K562 (cell line): ENCODE results near the gene AHCYL2. TPM values are rescaled to one million over a fixed set of nuclear protein-coding genes. Genes with fewer than 3 reads are reported as not detected.

Experiments used
- BDP1 ChIP-seq: IDR thresholded peaks from 3 replicates; pipeline ENCODE4 v1.6.1; 2011; ENCODE audit not compliant: insufficient read length, insufficient read depth
- CBFB ChIP-seq: sonication (generic); formaldehyde crosslinking; IDR thresholded peaks from 2 replicates; pipeline ENCODE4 v1.4.0; 2020; ENCODE audit warnings: mild to moderate bottlenecking, missing genetic modification reagents
- CEBPG ChIP-seq, 3 experiments: fragments of 200-800 bp in 1 of 3; sonication (Bioruptor generic) in 1 of 3; sonication (generic) in 1 of 3; formaldehyde crosslinking in 1 of 3; IDR thresholded peaks in 2 of 3; conservative IDR thresholded peaks in 1 of 3; 2 replicates each; pipeline versions ENCODE4 v1.6.1 to v1.8.0; 2016 to 2022; ENCODE audit warnings: missing compliant biosample characterization in 2 of 3, missing genetic modification characterization in 2 of 3, mild to moderate bottlenecking in 1 of 3, missing genetic modification reagents in 1 of 3
- CHD4 ChIP-seq: fragments of 200-600 bp; sonication (generic); IDR thresholded peaks from 3 replicates; pipeline ENCODE4 v1.6.1; 2012; ENCODE audit warnings: low read depth, mild to moderate bottlenecking, mixed read lengths, low read length, inconsistent platforms; ENCODE audit not compliant: insufficient read depth, insufficient replicate concordance, poor library complexity, severe bottlenecking
- DNMT1 ChIP-seq: fragments of 450-650 bp; IDR thresholded peaks from 2 replicates; pipeline ENCODE4 v1.6.1; 2016; ENCODE audit warnings: antibody characterized with exemption, mild to moderate bottlenecking
- FOXA1 ChIP-seq: fragments of 450-650 bp; IDR thresholded peaks from 2 replicates; pipeline ENCODE4 v1.6.1; 2016; ENCODE audit warnings: mild to moderate bottlenecking, borderline replicate concordance
- HDAC2 ChIP-seq: fragments of 450-650 bp; IDR thresholded peaks from 2 replicates; pipeline ENCODE4 v1.6.1; 2016; ENCODE audit warnings: mild to moderate bottlenecking
- HIVEP1 ChIP-seq: fragments of 250-450 bp; sonication (Bioruptor Pico); IDR thresholded peaks from 2 replicates; pipeline ENCODE4 v1.4.0; 2020; ENCODE audit warnings: mild to moderate bottlenecking
- KAT7 ChIP-seq: sonication (generic); formaldehyde crosslinking; IDR thresholded peaks from 2 replicates; pipeline ENCODE4 v1.8.0; 2022; ENCODE audit warnings: missing genetic modification reagents, mild to moderate bottlenecking, borderline replicate concordance
- KDM1A ChIP-seq, 2 experiments: fragments of 450-650 bp; IDR thresholded peaks; 2 replicates each; pipeline ENCODE4 v1.6.1; 2016; ENCODE audit warnings: mild to moderate bottlenecking in 2 of 2
- LEF1 ChIP-seq: fragments of 450-650 bp; IDR thresholded peaks from 2 replicates; pipeline ENCODE4 v1.6.1; 2016; ENCODE audit warnings: mild to moderate bottlenecking
- MEIS2 ChIP-seq: fragments of 450-650 bp; IDR thresholded peaks from 2 replicates; pipeline ENCODE4 v1.6.1; 2014; ENCODE audit warnings: mild to moderate bottlenecking; ENCODE audit not compliant: partially characterized antibody
- NCOA4 ChIP-seq: fragments of 450-650 bp; IDR thresholded peaks from 2 replicates; pipeline ENCODE4 v1.6.1; 2018; ENCODE audit warnings: mild to moderate bottlenecking; ENCODE audit not compliant: partially characterized antibody
- PRMT5 ChIP-seq: sonication (generic); formaldehyde crosslinking; IDR thresholded peaks from 2 replicates; pipeline ENCODE4 v1.5.0; 2020; ENCODE audit warnings: missing genetic modification reagents
- PTBP1 ChIP-seq: fragments of 200-400 bp; formaldehyde crosslinking; IDR thresholded peaks from 2 replicates; pipeline ENCODE4 v1.6.1; 2017; ENCODE audit warnings: low read depth, low read length
- SNRNP70 ChIP-seq: fragments of 200-400 bp; formaldehyde crosslinking; optimal IDR thresholded peaks from 2 replicates; pipeline ENCODE3; 2017; ENCODE audit warnings: low read depth, low read length
- TGIF2 ChIP-seq: sonication (generic); formaldehyde crosslinking; IDR thresholded peaks from 2 replicates; pipeline ENCODE4 v1.8.1; 2022; ENCODE audit warnings: mild to moderate bottlenecking, missing genetic modification reagents, moderate library complexity
- VEZF1 ChIP-seq: fragments of 200-800 bp; sonication (Bioruptor generic); IDR thresholded peaks from 2 replicates; pipeline ENCODE4 v1.6.1; 2017; ENCODE audit warnings: missing genetic modification characterization, missing compliant biosample characterization
- ZKSCAN1 ChIP-seq: fragments of 150-350 bp; IDR thresholded peaks from 2 replicates; pipeline ENCODE4 v1.6.1; 2016; ENCODE audit warnings: low read depth, low read length
- ZNF253 ChIP-seq: fragments of 250-450 bp; sonication (Bioruptor Pico); conservative IDR thresholded peaks from 2 replicates; pipeline ENCODE4 v1.6.1; 2021; ENCODE audit warnings: mild to moderate bottlenecking
- ZNF57 ChIP-seq: fragments of 450-650 bp; formaldehyde crosslinking; IDR thresholded peaks from 2 replicates; pipeline ENCODE4 v1.4.0; 2020; ENCODE audit warnings: mild to moderate bottlenecking, moderate library complexity
- polyA plus RNA-seq, 8 experiments: library from polyadenylated mRNA; depleted of rRNA in 4 of 8; stranded (reverse) in 5 of 8; unstranded in 3 of 8; fragments of >200 nt; fragmentation: Nextera tagmentation in 2 of 8; fragmentation: Illumina TruSeq in 1 of 8; extraction: Ambion mirVana in 2 of 8; extraction: Trizol in 1 of 8; gene quantifications; 2 replicates each; pipeline versions ENCODE4 v1.2.1 to v1.2.3, GENCODE V29; 2011 to 2014; ENCODE audit warnings: inconsistent platforms in 1 of 8, missing spikeins in 1 of 8
- total RNA-seq, 7 experiments: library from RNA; depleted of rRNA in 6 of 7; stranded (reverse); fragments of >200 nt in 6 of 7; fragmentation: Illumina TruSeq in 2 of 7; extraction: Trizol in 2 of 7; gene quantifications; 2 replicates each; pipeline versions ENCODE4 v1.2.1 to v1.2.3, GENCODE V29; 2011 to 2021; ENCODE audit warnings: low replicate concordance in 1 of 7
- TF ChIP-seq, protein P1 (sequence below): fragments of 450-650 bp; formaldehyde crosslinking; IDR thresholded peaks from 2 replicates; pipeline ENCODE4 v1.4.0; 2020; ENCODE audit warnings: mild to moderate bottlenecking
- TF ChIP-seq, protein P2 (sequence below): sonication (generic); formaldehyde crosslinking; IDR thresholded peaks from 2 replicates; pipeline ENCODE4 v1.8.1; 2023; ENCODE audit warnings: mild to moderate bottlenecking, missing genetic modification reagents, moderate library complexity
- TF ChIP-seq, protein P3 (sequence below): fragments of 450-650 bp; formaldehyde crosslinking; IDR thresholded peaks from 2 replicates; pipeline ENCODE4 v1.4.0; 2020; ENCODE audit warnings: mild to moderate bottlenecking, moderate library complexity

The AHCYL2 gene
- total and polyA plus RNA-seq, 9 of the 15 experiments (the other 6 are each of a cell fraction or from before 2014, with no cell fraction given): 0.93 to 10.5 (median 5.2) TPM

GRCh38 chr7:129438839-129439651 is 214.2 kb downstream of the AHCYL2 start (continued):
- TF ChIP-seq TGIF2 (CRISPR knock-in tag) (no peak), HIVEP1 (CRISPR knock-in tag) (0 out of 2 replicates have a peak, but pooled peaks have one; percentile 56), CBFB (CRISPR knock-in tag) (no peak), SNRNP70 (no peak), ZKSCAN1 (no peak), MEIS2 (peak; percentile 100), ZNF253 (no peak), BDP1 (no peak), ZNF57 (no peak), FOXA1 (no peak), PRMT5 (CRISPR knock-in tag) (no peak), CEBPG (CRISPR knock-in tag; IDR thresholded peaks at IDR 0.05) (0 out of 2 replicates have a peak, but pooled peaks have one; percentile 68), CEBPG (tag; conservative IDR thresholded peaks at IDR 0.05 in 1 of 2, IDR thresholded peaks at IDR 0.05 in 1 of 2) (peak; percentile 97 to 98), PTBP1 (no peak), LEF1 (peak; percentile 99), VEZF1 (CRISPR knock-in tag) (peak; percentile 91), DNMT1 (no peak), KDM1A (IDR thresholded peaks at IDR 0.05) (peak; percentile 86 to 87), CHD4 (peak; percentile 49), KAT7 (CRISPR knock-in tag) (no peak), NCOA4 (no peak), HDAC2 (peak; percentile 94)
- TF ChIP-seq, protein P1, sequence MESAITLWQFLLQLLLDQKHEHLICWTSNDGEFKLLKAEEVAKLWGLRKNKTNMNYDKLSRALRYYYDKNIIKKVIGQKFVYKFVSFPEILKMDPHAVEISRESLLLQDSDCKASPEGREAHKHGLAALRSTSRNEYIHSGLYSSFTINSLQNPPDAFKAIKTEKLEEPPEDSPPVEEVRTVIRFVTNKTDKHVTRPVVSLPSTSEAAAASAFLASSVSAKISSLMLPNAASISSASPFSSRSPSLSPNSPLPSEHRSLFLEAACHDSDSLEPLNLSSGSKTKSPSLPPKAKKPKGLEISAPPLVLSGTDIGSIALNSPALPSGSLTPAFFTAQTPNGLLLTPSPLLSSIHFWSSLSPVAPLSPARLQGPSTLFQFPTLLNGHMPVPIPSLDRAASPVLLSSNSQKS: peak; percentile 55; the same call in 1 of the 2 replicates
- TF ChIP-seq, protein P2, sequence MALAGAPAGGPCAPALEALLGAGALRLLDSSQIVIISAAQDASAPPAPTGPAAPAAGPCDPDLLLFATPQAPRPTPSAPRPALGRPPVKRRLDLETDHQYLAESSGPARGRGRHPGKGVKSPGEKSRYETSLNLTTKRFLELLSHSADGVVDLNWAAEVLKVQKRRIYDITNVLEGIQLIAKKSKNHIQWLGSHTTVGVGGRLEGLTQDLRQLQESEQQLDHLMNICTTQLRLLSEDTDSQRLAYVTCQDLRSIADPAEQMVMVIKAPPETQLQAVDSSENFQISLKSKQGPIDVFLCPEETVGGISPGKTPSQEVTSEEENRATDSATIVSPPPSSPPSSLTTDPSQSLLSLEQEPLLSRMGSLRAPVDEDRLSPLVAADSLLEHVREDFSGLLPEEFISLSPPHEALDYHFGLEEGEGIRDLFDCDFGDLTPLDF (CRISPR knock-in tag): no peak
- TF ChIP-seq, protein P3, sequence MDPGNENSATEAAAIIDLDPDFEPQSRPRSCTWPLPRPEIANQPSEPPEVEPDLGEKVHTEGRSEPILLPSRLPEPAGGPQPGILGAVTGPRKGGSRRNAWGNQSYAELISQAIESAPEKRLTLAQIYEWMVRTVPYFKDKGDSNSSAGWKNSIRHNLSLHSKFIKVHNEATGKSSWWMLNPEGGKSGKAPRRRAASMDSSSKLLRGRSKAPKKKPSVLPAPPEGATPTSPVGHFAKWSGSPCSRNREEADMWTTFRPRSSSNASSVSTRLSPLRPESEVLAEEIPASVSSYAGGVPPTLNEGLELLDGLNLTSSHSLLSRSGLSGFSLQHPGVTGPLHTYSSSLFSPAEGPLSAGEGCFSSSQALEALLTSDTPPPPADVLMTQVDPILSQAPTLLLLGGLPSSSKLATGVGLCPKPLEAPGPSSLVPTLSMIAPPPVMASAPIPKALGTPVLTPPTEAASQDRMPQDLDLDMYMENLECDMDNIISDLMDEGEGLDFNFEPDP (CRISPR knock-in tag): 0 out of 2 replicates have a peak, but pooled peaks have one; percentile 35
